ENCODE data around the gene CAV2.

CAV2 gene

DNA sequence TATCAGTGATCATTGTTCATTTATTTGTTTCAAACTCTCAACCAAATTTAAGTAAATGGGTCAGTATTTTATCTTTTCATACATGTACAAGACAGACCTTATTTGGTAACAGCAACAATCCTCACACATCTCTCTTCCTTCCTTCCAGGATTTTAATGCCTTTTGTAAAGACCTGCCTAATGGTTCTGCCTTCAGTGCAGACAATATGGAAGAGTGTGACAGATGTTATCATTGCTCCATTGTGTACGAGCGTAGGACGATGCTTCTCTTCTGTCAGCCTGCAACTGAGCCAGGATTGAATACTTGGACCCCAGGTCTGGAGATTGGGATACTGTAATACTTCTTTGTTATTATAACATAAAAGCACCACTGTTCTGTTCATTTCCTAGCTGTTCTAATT is 6.3 kb downstream of the CAV2 start:
- Histone ChIP-seq H3K27ac (ENCODE audit: insufficient read depth, low read length, poor library complexity, severe bottlenecking) (no peak overlapping the region), H3K36me3 (ENCODE audit: control insufficient read depth, insufficient read depth, low read length) (no peaks in the 10 kb centered on the region), H3K9me3 (ENCODE audit: control insufficient read depth, low read length) (no peaks in the 10 kb centered on the region), H3K27me3 (replicated peaks; ENCODE audit: control insufficient read depth, insufficient read depth, low read length, poor library complexity, severe bottlenecking) (peaks cover 8% of the 10 kb centered on the region), H3K4me3 (ENCODE audit: insufficient read depth, low read depth, low read length, poor library complexity, severe bottlenecking) (no peak overlapping the region), H3K4me1 (ENCODE audit: control insufficient read depth, insufficient read depth, low read length, poor library complexity, severe bottlenecking) (no peaks in the 10 kb centered on the region)
- DNase-seq = no peak

DNA sequence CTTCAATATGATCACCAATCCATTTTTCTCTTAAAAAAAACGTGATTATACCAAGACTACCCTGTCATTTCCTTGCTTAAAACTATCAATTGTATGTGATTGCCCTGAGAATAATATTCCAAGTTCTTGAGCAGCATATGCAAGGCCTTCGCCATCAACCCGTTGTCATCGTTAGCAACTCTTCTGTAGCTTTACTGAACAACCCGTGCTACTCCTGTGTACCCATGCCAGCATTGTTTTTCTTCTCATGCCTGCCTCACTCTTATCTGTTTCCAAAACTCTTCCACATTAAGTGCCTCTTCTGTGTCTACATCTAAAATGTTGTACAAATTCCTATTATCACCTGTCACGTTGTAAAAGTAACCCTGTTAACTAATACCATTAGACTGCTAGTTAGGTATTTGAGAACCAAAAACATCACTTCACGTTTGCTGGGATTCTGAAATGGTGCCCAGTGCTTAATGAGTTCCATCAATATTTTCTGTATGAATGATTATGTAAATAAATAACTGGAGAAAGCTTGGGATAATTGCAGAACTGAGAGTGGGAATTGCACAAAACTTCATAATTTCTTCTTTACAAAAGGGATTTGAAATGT is 10.5 kb downstream of the CAV2 start:
- no peak overlapping the region for H3K4me3 ChIP-seq (ENCODE audit: insufficient read depth, low read depth, low read length, poor library complexity, severe bottlenecking)
- no peak overlapping the region for H3K27ac ChIP-seq (ENCODE audit: insufficient read depth, low read length, poor library complexity, severe bottlenecking)
- no peaks in the 10 kb centered on the region for H3K9me3 ChIP-seq (ENCODE audit: control insufficient read depth, low read length)
- no peak for DNase-seq
- H3K4me1 ChIP-seq (ENCODE audit: control insufficient read depth, insufficient read depth, low read length, poor library complexity, severe bottlenecking) = no peaks in the 10 kb centered on the region
- H3K27me3 ChIP-seq (replicated peaks; ENCODE audit: control insufficient read depth, insufficient read depth, low read length, poor library complexity, severe bottlenecking) = no peaks in the 10 kb centered on the region
- H3K36me3 ChIP-seq (ENCODE audit: control insufficient read depth, insufficient read depth, low read length) = no peaks in the 10 kb centered on the region

DNA sequence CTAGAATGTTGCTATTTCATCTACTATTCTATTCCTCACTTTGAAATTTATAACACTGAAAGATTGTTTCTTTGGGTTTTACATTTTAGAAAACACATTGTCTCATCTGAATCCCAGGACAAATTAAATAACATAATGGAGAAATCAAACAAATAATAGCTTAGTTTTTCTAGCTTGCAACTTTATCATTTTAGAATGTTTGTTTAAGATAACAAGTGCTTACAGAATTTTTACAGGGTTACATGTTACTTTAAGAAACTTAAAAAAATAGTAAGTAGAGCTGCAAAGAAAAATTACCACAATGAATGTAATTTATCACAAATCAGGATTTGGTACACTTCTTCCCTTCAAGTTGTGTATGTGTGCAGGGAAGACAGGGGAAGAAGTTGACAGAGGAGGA is 11.3 kb downstream of the CAV2 start:
- no peak for DNase-seq
- H3K9me3 ChIP-seq (ENCODE audit: control insufficient read depth, low read length) = no peaks in the 10 kb centered on the region
- H3K27me3 ChIP-seq (replicated peaks; ENCODE audit: control insufficient read depth, insufficient read depth, low read length, poor library complexity, severe bottlenecking) = no peaks in the 10 kb centered on the region
- H3K4me1 ChIP-seq (ENCODE audit: control insufficient read depth, insufficient read depth, low read length, poor library complexity, severe bottlenecking) = no peaks in the 10 kb centered on the region
- H3K27ac ChIP-seq (ENCODE audit: insufficient read depth, low read length, poor library complexity, severe bottlenecking) = no peak overlapping the region
- H3K4me3 ChIP-seq (ENCODE audit: insufficient read depth, low read depth, low read length, poor library complexity, severe bottlenecking) = no peak overlapping the region
- H3K36me3 ChIP-seq (ENCODE audit: control insufficient read depth, insufficient read depth, low read length) = no peaks in the 10 kb centered on the region

DNA sequence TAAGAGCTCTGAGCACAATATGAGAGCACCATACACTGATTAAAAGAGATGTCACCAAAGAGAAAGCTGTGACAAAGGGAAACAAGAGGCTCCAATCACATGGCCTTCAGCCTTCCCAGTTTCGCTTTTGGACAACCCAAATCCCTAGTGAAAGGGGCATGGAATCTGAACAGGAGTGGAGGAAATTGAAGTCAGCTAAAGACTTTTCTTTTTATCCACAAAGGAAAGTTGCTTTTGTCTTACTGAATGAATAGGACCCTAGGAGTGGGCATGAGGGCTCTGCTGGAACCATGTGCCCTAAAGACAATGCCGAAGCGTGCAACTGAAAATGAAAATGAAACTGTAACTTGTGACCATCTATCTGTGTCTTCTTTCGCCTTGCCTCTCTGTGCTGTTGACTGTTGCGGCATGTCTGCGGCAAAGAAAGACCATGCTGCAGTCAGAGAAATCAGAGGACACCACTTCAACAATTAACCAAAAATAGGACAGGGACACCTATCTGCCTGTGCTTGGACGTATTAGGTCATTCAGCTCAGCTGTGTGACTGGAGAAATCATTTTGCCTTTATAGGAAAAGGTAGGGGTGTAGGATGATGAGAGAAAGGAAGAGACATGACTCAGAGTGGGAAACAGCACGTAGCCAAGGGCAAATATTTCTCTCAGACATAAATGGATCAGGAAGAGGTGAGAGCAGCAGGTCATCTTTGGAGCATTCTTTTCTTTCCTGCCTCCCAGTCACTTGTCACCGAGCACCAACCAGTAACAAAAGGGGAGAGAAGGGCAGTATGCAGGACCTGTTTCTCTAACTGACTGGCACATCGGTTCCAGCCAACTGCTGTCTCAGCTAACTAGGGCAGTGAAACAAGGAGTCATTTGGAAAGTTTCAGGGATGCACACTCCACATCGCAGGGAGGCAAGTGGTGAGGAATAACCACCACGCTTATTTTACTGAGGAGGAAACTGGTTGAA is 12.3 kb downstream of the CAV2 start:
- Histone ChIP-seq H3K4me3 (ENCODE audit: insufficient read depth, low read depth, low read length, poor library complexity, severe bottlenecking) (peak overlapping the region; percentile 54), H3K27me3 (replicated peaks; ENCODE audit: control insufficient read depth, insufficient read depth, low read length, poor library complexity, severe bottlenecking) (no peaks in the 10 kb centered on the region), H3K4me1 (ENCODE audit: control insufficient read depth, insufficient read depth, low read length, poor library complexity, severe bottlenecking) (no peaks in the 10 kb centered on the region), H3K9me3 (ENCODE audit: control insufficient read depth, low read length) (no peaks in the 10 kb centered on the region), H3K36me3 (ENCODE audit: control insufficient read depth, insufficient read depth, low read length) (no peaks in the 10 kb centered on the region), H3K27ac (ENCODE audit: insufficient read depth, low read length, poor library complexity, severe bottlenecking) (peak overlapping the region; percentile 12)
- no peak for DNase-seq

DNA sequence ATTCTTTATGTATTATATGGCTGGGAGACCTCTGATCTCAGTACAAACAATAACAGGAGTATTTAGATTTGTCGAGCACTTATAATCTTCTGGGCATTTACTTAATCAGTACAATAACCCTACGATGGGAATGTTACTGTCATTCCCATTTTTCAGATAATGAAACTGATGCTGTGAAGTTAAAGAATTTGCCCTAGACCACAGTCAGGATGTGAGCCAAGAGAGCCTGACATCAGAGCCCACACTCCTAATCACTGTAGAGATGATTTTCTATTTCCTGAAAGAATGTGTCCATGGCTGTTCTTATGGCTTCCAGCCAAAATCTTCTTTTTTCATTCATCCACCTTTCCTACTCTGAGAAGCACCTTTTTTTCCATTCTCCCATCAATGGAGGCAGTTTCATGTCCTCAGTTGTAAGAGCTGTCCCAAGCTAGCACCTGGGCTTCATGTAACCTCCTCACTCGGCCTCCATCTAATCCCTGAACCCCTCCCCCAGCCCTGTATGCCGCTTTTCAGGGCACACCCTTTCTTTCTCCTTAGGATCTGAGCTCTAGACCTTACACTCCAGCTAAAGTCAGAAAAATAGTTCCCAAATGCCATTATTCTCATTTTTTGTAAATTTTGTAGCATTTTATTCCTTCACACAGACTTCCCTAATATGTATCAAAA is 13.1 kb downstream of the CAV2 start:
- Histone ChIP-seq H3K27me3 (replicated peaks; ENCODE audit: control insufficient read depth, insufficient read depth, low read length, poor library complexity, severe bottlenecking) (no peaks in the 10 kb centered on the region), H3K9me3 (ENCODE audit: control insufficient read depth, low read length) (no peaks in the 10 kb centered on the region), H3K36me3 (ENCODE audit: control insufficient read depth, insufficient read depth, low read length) (no peaks in the 10 kb centered on the region), H3K4me1 (ENCODE audit: control insufficient read depth, insufficient read depth, low read length, poor library complexity, severe bottlenecking) (no peaks in the 10 kb centered on the region), H3K4me3 (ENCODE audit: insufficient read depth, low read depth, low read length, poor library complexity, severe bottlenecking) (no peak overlapping the region), H3K27ac (ENCODE audit: insufficient read depth, low read length, poor library complexity, severe bottlenecking) (no peak overlapping the region)
- no peak for DNase-seq

DNA sequence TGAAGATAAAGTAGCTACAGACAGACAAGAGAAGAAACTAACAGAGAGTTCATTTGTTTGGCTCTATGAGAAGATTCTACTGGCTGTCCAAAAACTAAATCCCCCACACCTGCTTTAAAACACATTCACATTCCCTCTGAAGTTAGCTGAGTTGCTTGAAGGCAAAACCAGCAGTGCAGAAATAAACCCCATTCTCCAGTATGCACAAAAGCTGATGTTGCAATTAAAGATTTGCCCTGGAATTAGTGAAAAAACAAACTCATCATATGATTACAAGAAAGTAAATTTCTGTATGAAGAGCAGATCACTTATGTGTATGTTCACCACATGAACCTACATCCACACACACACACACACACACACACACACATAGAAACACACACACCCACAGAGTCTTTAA is 16.0 kb downstream of the CAV2 start:
- Histone ChIP-seq H3K4me1 (ENCODE audit: control insufficient read depth, insufficient read depth, low read length, poor library complexity, severe bottlenecking) (no peaks in the 10 kb centered on the region), H3K27me3 (replicated peaks; ENCODE audit: control insufficient read depth, insufficient read depth, low read length, poor library complexity, severe bottlenecking) (peaks cover 4% of the 10 kb centered on the region), H3K9me3 (ENCODE audit: control insufficient read depth, low read length) (no peaks in the 10 kb centered on the region)

DNA sequence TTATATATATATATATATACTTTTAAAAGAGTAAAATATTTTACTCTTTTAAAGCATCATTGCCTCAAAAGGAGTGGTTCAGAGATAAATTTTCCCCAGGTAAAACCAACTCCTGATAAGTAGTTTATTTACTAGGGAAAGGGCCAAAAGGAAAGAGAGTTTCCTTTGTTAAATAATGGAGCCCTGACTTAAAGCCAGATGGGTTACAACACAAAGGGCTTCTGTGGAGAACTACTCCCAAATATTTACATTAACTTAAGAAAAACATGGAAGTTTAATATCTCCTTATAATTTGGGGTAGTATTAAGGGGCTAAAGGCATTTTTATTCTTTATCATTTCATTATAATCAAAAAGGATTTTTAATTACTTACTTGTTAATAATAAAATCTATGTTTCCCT is 16.8 kb downstream of the CAV2 start:
- Histone ChIP-seq H3K27ac (ENCODE audit: insufficient read depth, low read length, poor library complexity, severe bottlenecking) (no peak overlapping the region), H3K27me3 (replicated peaks; ENCODE audit: control insufficient read depth, insufficient read depth, low read length, poor library complexity, severe bottlenecking) (peaks cover 4% of the 10 kb centered on the region), H3K4me1 (ENCODE audit: control insufficient read depth, insufficient read depth, low read length, poor library complexity, severe bottlenecking) (no peaks in the 10 kb centered on the region), H3K36me3 (ENCODE audit: control insufficient read depth, insufficient read depth, low read length) (no peaks in the 10 kb centered on the region), H3K4me3 (ENCODE audit: insufficient read depth, low read depth, low read length, poor library complexity, severe bottlenecking) (no peak overlapping the region), H3K9me3 (ENCODE audit: control insufficient read depth, low read length) (no peaks in the 10 kb centered on the region)
- DNase-seq = no peak

More for the DNA sequence above, 16.0 kb downstream of the CAV2 start:
- H3K4me3 ChIP-seq (ENCODE audit: insufficient read depth, low read depth, low read length, poor library complexity, severe bottlenecking) = no peak overlapping the region
- DNase-seq = no peak
- H3K36me3 ChIP-seq (ENCODE audit: control insufficient read depth, insufficient read depth, low read length) = no peaks in the 10 kb centered on the region
- H3K27ac ChIP-seq (ENCODE audit: insufficient read depth, low read length, poor library complexity, severe bottlenecking) = no peak overlapping the region

DNA sequence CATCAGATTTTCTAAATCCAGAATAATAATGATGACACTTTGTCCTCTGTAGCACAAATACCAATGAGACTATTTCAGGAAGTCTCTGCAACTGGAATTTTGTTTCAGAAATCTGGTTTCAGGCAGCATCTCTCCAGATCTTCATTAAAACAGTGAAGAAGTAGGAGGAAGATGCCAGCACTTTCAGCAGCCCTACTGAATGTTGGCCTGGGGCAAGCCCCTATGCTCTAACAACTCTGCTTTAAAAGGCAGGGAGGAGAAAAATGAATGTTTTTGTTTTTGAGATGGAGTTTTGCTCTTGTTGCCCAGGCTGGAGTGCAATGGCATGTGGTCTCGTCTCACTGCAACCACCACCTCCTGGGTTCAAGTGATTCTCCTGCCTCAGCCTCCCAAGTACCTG is 18.1 kb downstream of the CAV2 start:
- no peaks in the 10 kb centered on the region for H3K9me3 ChIP-seq (ENCODE audit: control insufficient read depth, low read length)
- H3K27ac ChIP-seq (ENCODE audit: insufficient read depth, low read length, poor library complexity, severe bottlenecking) = no peak overlapping the region
- H3K27me3 ChIP-seq (replicated peaks; ENCODE audit: control insufficient read depth, insufficient read depth, low read length, poor library complexity, severe bottlenecking) = peaks cover 4% of the 10 kb centered on the region
- H3K36me3 ChIP-seq (ENCODE audit: control insufficient read depth, insufficient read depth, low read length) = no peaks in the 10 kb centered on the region
- no peak for DNase-seq
- H3K4me1 ChIP-seq (ENCODE audit: control insufficient read depth, insufficient read depth, low read length, poor library complexity, severe bottlenecking) = no peaks in the 10 kb centered on the region
- no peak overlapping the region for H3K4me3 ChIP-seq (ENCODE audit: insufficient read depth, low read depth, low read length, poor library complexity, severe bottlenecking)

DNA sequence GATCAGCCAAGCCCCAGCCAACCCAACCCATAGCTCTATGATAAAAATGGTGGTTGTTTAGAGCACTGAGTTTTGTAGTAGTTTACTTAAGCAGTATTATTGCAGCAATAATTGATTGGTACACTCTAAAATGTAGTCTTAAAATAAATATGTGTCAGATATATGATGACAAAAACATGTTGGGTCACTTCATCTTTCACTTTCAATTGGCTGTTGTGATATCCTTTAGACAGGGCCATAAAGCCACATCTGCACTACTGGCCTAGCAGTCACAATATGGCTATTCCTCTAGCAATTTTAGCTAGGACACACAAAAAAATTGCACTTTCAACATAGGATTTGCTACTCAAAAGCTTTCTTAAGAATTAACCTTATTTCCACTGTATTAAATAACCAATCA is 19.4 kb downstream of the CAV2 start:
- Histone ChIP-seq H3K4me1 (ENCODE audit: control insufficient read depth, insufficient read depth, low read length, poor library complexity, severe bottlenecking) (no peaks in the 10 kb centered on the region), H3K36me3 (ENCODE audit: control insufficient read depth, insufficient read depth, low read length) (no peaks in the 10 kb centered on the region), H3K4me3 (ENCODE audit: insufficient read depth, low read depth, low read length, poor library complexity, severe bottlenecking) (no peak overlapping the region), H3K27ac (ENCODE audit: insufficient read depth, low read length, poor library complexity, severe bottlenecking) (no peak overlapping the region), H3K9me3 (ENCODE audit: control insufficient read depth, low read length) (no peaks in the 10 kb centered on the region), H3K27me3 (replicated peaks; ENCODE audit: control insufficient read depth, insufficient read depth, low read length, poor library complexity, severe bottlenecking) (peaks cover 6% of the 10 kb centered on the region)
- no peak for DNase-seq

Measured in effector memory CD4-positive, alpha-beta T cell (primary cell).